ENCODE results near the gene EEF1E1. TPM values are rescaled to one million over a fixed set of nuclear protein-coding genes. Genes with fewer than 3 reads are reported as not detected.

The EEF1E1 gene
- total RNA-seq, 1 donor from 2014 or later = 44.5 TPM

GRCh38 chr6:8069151-8069550 is 33.2 kb downstream of the EEF1E1 start:
- H3K4me3 ChIP-seq (ENCODE audit: insufficient read depth, low read depth, low read length) = no peak overlapping the region
- H4K20me1 ChIP-seq (ENCODE audit: insufficient read depth, low read length) = no peaks in the 10 kb centered on the region
- no peak overlapping the region for H3K9ac ChIP-seq (ENCODE audit: low read length)
- Mint-ChIP-seq H3K27me3 (ENCODE audit: low read depth, unreplicated experiment) (no peaks in the 10 kb centered on the region), H3K27ac (ENCODE audit: unreplicated experiment) (no peak overlapping the region), H3K4me1 (ENCODE audit: low read depth, unreplicated experiment) (no peaks in the 10 kb centered on the region), H3K4me3 (ENCODE audit: unreplicated experiment) (no peak overlapping the region), H3K36me3 (ENCODE audit: low read depth, unreplicated experiment) (no peaks in the 10 kb centered on the region), H3K9me3 (ENCODE audit: unreplicated experiment) (no peaks in the 10 kb centered on the region)
- H3K79me2 ChIP-seq (ENCODE audit: insufficient read depth, low read length) = no peaks in the 10 kb centered on the region
- no peaks in the 10 kb centered on the region for H3K9me3 ChIP-seq (ENCODE audit: insufficient read depth, low read depth, low read length)
- no peak overlapping the region for H3K27ac ChIP-seq (ENCODE audit: low read depth, low read length)
- FAIRE-seq (no peak), DNase-seq (ENCODE audit: low read depth) (no peak)
- no peaks in the 10 kb centered on the region for H3K27me3 ChIP-seq (ENCODE audit: insufficient read depth, low read length)
- peaks cover 6% of the 10 kb centered on the region for H3K4me1 ChIP-seq (ENCODE audit: insufficient read depth, low read length)
- H3K4me2 ChIP-seq (ENCODE audit: low read length) = no peak overlapping the region
- no peak overlapping the region for H2AFZ ChIP-seq (ENCODE audit: low read depth, low read length)
- no peaks in the 10 kb centered on the region for H3K36me3 ChIP-seq (ENCODE audit: insufficient read depth, low read length)
- TF ChIP-seq, protein P1, sequence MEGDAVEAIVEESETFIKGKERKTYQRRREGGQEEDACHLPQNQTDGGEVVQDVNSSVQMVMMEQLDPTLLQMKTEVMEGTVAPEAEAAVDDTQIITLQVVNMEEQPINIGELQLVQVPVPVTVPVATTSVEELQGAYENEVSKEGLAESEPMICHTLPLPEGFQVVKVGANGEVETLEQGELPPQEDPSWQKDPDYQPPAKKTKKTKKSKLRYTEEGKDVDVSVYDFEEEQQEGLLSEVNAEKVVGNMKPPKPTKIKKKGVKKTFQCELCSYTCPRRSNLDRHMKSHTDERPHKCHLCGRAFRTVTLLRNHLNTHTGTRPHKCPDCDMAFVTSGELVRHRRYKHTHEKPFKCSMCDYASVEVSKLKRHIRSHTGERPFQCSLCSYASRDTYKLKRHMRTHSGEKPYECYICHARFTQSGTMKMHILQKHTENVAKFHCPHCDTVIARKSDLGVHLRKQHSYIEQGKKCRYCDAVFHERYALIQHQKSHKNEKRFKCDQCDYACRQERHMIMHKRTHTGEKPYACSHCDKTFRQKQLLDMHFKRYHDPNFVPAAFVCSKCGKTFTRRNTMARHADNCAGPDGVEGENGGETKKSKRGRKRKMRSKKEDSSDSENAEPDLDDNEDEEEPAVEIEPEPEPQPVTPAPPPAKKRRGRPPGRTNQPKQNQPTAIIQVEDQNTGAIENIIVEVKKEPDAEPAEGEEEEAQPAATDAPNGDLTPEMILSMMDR (IDR thresholded peaks at IDR 0.05; ENCODE audit: insufficient read depth, low read depth, low read length) = no peak
- no peak for TF ChIP-seq EZH2 (IDR thresholded peaks at IDR 0.05; ENCODE audit: insufficient read depth, low read length)

- Mint-ChIP-seq H3K4me3 (ENCODE audit: unreplicated experiment) (peak overlapping the region; percentile 31), H3K27ac (ENCODE audit: unreplicated experiment) (no peak overlapping the region), H3K36me3 (ENCODE audit: low read depth, unreplicated experiment) (no peaks in the 10 kb centered on the region), H3K9me3 (ENCODE audit: unreplicated experiment) (no peaks in the 10 kb centered on the region), H3K4me1 (ENCODE audit: low read depth, unreplicated experiment) (peaks cover 2% of the 10 kb centered on the region), H3K27me3 (ENCODE audit: low read depth, unreplicated experiment) (no peaks in the 10 kb centered on the region)
- no peak overlapping the region for H3K4me3 ChIP-seq (ENCODE audit: insufficient read depth, low read depth, low read length)
- H2AFZ ChIP-seq (ENCODE audit: low read depth, low read length) = no peak overlapping the region
- no peak for TF ChIP-seq EZH2 (IDR thresholded peaks at IDR 0.05; ENCODE audit: insufficient read depth, low read length)
- TF ChIP-seq, protein P1 (IDR thresholded peaks at IDR 0.05; ENCODE audit: insufficient read depth, low read depth, low read length) = no peak
- FAIRE-seq (no peak), DNase-seq (ENCODE audit: low read depth) (no peak)
- H3K27me3 ChIP-seq (ENCODE audit: insufficient read depth, low read length) = no peaks in the 10 kb centered on the region
- no peak overlapping the region for H3K9ac ChIP-seq (ENCODE audit: low read length)
- H3K4me1 ChIP-seq (ENCODE audit: insufficient read depth, low read length) = peaks cover 6% of the 10 kb centered on the region
- peaks cover 7% of the 10 kb centered on the region for H3K79me2 ChIP-seq (ENCODE audit: insufficient read depth, low read length)
- no peak overlapping the region for H3K4me2 ChIP-seq (ENCODE audit: low read length)
- no peak overlapping the region for H3K27ac ChIP-seq (ENCODE audit: low read depth, low read length)
- H3K9me3 ChIP-seq (ENCODE audit: insufficient read depth, low read depth, low read length) = no peaks in the 10 kb centered on the region
- no peaks in the 10 kb centered on the region for H4K20me1 ChIP-seq (ENCODE audit: insufficient read depth, low read length)
- peaks cover 4% of the 10 kb centered on the region for H3K36me3 ChIP-seq (ENCODE audit: insufficient read depth, low read length)
Observed at GRCh38 chr6:8066108-8066507, 36.2 kb downstream of the EEF1E1 start.

GRCh38 chr6:8065519-8065911 is 36.8 kb downstream of the EEF1E1 start:
- no peaks in the 10 kb centered on the region for H3K9me3 Mint-ChIP-seq (ENCODE audit: unreplicated experiment)
- peaks cover 6% of the 10 kb centered on the region for H3K4me1 ChIP-seq (ENCODE audit: insufficient read depth, low read length)
- H3K27ac ChIP-seq (ENCODE audit: low read depth, low read length) = no peak overlapping the region
- peak overlapping the region; percentile 85 for H2AFZ ChIP-seq (ENCODE audit: low read depth, low read length)
- no peaks in the 10 kb centered on the region for H3K27me3 Mint-ChIP-seq (ENCODE audit: low read depth, unreplicated experiment)
- no peaks in the 10 kb centered on the region for H3K27me3 ChIP-seq (ENCODE audit: insufficient read depth, low read length)
- FAIRE-seq = no peak
- H3K4me3 Mint-ChIP-seq (ENCODE audit: unreplicated experiment) = no peak overlapping the region
- H3K4me1 Mint-ChIP-seq (ENCODE audit: low read depth, unreplicated experiment) = peaks cover 2% of the 10 kb centered on the region
- no peak for DNase-seq (ENCODE audit: low read depth)
- no peaks in the 10 kb centered on the region for H4K20me1 ChIP-seq (ENCODE audit: insufficient read depth, low read length)
- no peaks in the 10 kb centered on the region for H3K9me3 ChIP-seq (ENCODE audit: insufficient read depth, low read depth, low read length)
- no peaks in the 10 kb centered on the region for H3K36me3 Mint-ChIP-seq (ENCODE audit: low read depth, unreplicated experiment)
- H3K9ac ChIP-seq (ENCODE audit: low read length) = no peak overlapping the region
- peak overlapping the region; percentile 91 for H3K27ac Mint-ChIP-seq (ENCODE audit: unreplicated experiment)
- peaks cover 4% of the 10 kb centered on the region for H3K36me3 ChIP-seq (ENCODE audit: insufficient read depth, low read length)
- peaks cover 7% of the 10 kb centered on the region for H3K79me2 ChIP-seq (ENCODE audit: insufficient read depth, low read length)
- TF ChIP-seq EZH2 (IDR thresholded peaks at IDR 0.05; ENCODE audit: insufficient read depth, low read length) = no peak
- TF ChIP-seq, protein P1 (IDR thresholded peaks at IDR 0.05; ENCODE audit: insufficient read depth, low read depth, low read length) = no peak
- no peak overlapping the region for H3K4me3 ChIP-seq (ENCODE audit: insufficient read depth, low read depth, low read length)
- no peak overlapping the region for H3K4me2 ChIP-seq (ENCODE audit: low read length)
